ENCODE measurements around the gene CDC42BPG.

Gene CDC42BPG

DNA sequence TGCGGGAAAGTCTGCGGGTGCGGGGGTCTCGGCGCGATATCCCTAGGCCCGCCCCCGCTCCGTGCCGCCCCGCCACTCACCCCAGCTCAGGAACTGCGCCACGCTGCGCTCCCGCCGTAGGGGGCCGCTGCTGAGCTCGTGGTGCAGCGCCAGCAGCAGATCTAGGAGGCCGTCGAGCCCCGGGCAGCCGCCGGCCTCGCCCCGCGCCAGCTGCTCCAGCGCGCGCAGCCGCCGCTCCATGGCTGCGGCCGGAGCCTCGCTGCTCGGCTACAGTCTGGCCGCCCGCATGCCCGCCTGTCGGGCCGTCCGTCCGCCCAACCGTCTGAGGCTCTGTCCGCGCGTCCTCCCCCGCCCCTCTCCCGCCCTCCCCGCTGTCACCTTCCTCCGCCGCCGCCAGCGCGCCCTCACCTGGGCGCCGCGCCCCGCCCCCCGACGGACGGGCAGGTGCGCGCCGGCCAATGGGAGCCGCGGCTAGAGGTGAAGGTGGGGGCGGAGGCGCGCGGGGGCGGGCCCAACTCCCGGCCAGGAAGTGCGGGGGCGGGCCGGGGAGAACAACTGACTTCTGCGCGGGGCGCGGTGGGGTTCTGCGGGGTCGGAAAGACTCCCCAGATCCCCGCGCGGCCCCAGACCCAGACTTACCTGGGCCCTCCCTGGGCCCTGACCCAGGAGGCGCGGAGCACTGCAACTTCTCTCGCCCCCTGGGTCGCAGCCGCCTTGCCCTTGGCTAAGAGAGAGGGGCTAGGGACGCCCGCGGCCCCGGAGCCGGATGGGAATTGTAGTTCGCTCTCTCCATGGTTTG lies at the start of gene CDC42BPG:
TSS of gene CDC42BPG (minus strand) at position 324 of the 799 bp plus-strand sequence. CDS start at position 240, 84 bp downstream.
- DNase-seq: no peak

DNA sequence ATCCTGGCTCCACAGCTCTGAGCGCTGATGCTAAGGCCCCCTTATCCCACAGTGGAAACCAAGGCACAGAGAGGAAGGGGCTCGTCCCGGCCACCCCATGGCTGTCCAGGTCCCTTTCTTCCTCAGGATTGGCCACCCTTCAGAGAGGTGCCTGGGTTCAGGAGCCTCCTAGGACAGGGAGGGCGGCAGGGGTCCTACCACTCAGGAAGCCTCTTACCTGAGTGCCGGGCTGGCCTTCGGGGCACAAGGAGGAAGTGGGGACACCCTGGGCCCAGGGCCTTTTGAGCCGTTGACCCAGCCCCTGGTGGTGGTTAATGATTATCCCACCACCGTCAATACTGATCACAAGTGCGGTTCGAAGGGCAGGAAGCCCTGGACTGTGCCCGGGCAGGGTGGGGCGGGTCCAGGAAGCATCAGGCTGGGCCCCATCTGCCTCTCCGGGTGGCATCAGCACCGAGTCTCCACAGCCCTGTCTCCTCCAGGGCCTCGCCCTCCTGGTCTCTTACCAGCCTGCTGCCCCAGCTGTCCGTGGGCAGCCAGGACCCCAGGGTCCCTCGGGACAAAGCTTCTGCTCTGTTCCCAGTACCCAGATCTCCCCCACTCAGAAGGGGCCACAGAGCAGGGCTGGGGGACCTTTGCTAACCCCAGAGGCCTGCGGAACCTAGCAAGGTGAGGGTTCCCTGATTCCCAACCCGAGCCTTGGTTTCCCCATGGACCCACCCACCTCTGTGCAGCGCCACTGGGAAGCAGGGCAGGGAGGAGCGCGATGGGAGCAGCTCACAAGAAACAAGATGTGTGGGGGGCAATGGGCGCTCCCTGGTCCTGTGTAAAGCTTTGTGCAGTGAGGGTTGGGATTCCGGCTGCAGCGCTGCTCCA lies 49.0 kb upstream of the CDC42BPG start:
- no peak for DNase-seq

DNA sequence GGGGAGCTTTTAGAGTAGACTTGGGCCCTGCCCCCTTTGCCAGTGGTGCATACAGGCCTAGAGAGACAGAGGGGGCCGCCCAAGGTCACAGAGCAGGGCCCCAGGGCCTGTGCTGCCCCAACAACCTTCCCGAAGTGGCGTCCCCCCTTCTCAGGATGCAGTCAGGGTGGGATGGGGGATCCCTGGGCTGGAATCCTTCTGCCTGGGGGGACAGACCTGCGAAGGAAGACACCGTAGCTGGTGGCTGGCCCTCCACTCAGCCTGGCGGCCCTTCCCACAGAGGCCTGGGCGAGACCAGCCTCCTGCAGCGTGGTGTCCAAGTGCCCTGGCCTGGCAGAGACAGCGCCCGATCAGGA lies 48.4 kb upstream of the CDC42BPG start:
- no peak for DNase-seq

- no peak for DNase-seq
These were observed 48.0 kb upstream of the CDC42BPG start for GRCh38 chr11:64892411-64892831.

GRCh38 chr11:64891880-64892279 lies 47.4 kb upstream of the CDC42BPG start:
- DNase-seq: no peak

- no peak for DNase-seq
These were observed 46.9 kb upstream of the CDC42BPG start for GRCh38 chr11:64891215-64891848.

- no peak for DNase-seq
These were observed 46.1 kb upstream of the CDC42BPG start for GRCh38 chr11:64890522-64890939.

DNA sequence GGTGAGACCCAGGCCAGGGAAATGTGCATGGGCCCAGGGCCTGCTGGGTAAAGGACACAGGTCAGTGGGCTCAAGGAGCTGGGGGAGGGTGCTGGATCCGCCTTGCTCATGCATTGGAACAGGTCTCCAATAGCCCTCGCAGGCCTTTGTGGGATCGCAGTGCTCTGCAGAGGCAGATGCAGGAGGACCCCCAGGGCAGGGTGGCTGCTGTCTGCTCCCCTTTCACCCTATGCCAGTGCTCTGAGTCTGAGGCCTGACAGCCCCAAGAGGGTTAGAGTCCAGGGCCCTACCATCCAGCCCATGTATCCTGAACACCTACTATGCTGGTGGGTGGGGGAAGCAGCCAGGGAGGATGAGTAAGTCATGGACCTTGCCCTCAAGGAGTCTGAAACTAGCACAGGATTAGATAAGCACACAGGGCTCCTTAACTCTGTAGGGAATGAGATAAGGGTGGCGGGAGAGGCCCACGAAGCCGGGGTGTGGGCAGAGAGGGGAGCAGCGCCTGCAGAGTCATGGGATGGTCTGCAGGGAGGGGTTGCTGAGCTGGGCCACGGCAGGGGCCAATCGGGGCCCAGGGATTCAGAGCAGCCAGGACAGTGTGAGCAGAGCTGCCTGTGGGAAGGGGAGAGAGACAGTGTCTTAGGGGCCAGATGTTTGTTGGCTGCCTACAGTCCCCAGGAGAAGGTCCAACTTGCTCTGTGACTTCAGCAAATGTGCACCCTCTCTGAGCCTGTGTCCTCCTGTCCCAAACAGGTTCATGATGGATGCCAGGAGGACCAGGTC lies 44.5 kb upstream of the CDC42BPG start:
- DNase-seq: no peak

- no peak for DNase-seq
These were observed 43.9 kb upstream of the CDC42BPG start for GRCh38 chr11:64888406-64888728.

DNA sequence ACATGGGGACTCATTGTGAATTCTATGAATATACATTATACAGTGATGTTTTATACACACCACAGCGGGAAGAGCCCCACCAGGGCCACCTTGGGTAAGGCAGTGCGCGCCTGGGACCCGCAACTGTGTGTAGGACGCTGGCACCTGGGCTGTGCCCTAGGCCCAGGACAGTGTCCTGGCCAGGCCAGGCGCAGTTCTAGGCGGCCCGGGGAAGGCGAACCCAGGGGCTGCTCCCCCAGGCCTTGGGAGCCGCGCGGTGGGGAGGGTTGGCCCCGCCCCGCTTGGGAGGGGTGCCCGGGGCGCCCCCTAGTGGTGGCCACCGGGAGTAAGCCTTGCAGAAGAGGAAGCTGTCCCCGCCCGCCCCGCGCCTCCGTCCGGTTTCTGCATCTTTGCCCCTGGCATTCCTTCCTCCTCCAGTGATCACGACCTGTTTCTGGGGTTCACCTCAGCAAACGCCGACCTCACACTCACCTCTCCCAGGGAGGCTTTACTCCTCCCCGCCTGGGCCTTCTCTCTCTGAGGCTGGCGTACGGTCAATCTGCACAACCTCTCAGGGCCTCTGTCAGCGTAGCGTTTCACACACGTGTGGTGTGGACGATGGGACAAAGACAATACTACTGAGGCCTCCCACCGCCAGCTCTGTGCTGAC lies 43.4 kb upstream of the CDC42BPG start:
- no peak for DNase-seq

- no peak for DNase-seq
These were observed 42.8 kb upstream of the CDC42BPG start for GRCh38 chr11:64887234-64887756.

- no peak for DNase-seq
These were observed 41.2 kb upstream of the CDC42BPG start for GRCh38 chr11:64885367-64886286.

- no peak for DNase-seq
These were observed 39.6 kb upstream of the CDC42BPG start for GRCh38 chr11:64884019-64884418.

- no peak for DNase-seq
These were observed 39.1 kb upstream of the CDC42BPG start for GRCh38 chr11:64883575-64883974.

- no peak for DNase-seq
These were observed 37.8 kb upstream of the CDC42BPG start for GRCh38 chr11:64882243-64882642.

GRCh38 chr11:64881476-64881875 lies 37.0 kb upstream of the CDC42BPG start:
- no peak for DNase-seq

GRCh38 chr11:64880240-64881001 lies 36.0 kb upstream of the CDC42BPG start:
- DNase-seq: no peak

- no peak for DNase-seq
These were observed 34.9 kb upstream of the CDC42BPG start for GRCh38 chr11:64879244-64879900.

- DNase-seq: peak; percentile 82
These were observed 34.2 kb upstream of the CDC42BPG start, which contains the start of gene EHD1 for GRCh38 chr11:64878494-64879243. EHD1 (minus strand) TSS chr11:64878621; CDS start chr11:64878464, 157 bp downstream.
